ENCODE results near the gene LUM.

Gene LUM

GRCh38 chr12:91072931-91073330 is 38.4 kb downstream of the LUM start:
- DNase-seq: peak; percentile 31

GRCh38 chr12:91070936-91071335 is 40.4 kb downstream of the LUM start:
- no peak for DNase-seq

GRCh38 chr12:91065396-91065795 is 45.9 kb downstream of the LUM start:
- DNase-seq: no peak

- no peak for DNase-seq
Observed at GRCh38 chr12:91064640-91065039, 46.7 kb downstream of the LUM start.

- no peak for DNase-seq
Observed at GRCh38 chr12:91061091-91061490, 50.2 kb downstream of the LUM start.

GRCh38 chr12:91059211-91059610 is 52.1 kb downstream of the LUM start:
- no peak for DNase-seq

GRCh38 chr12:91058786-91059185 is 52.5 kb downstream of the LUM start:
- DNase-seq: no peak

GRCh38 chr12:91057368-91058165 is 53.7 kb downstream of the LUM start, which contains the start of gene KERA:
TSS of gene KERA (minus strand) at chr12:91058024. CDS start at chr12:91056281, 1,743 bp downstream.
- no peak for DNase-seq

GRCh38 chr12:91056488-91056887 is 54.8 kb downstream of the LUM start:
- no peak for DNase-seq

- peak; percentile 80 for DNase-seq
Observed at GRCh38 chr12:91055976-91056375, 55.3 kb downstream of the LUM start.

GRCh38 chr12:91053951-91054715 is 57.2 kb downstream of the LUM start:
- DNase-seq: peak; percentile 13
